ENCODE data around the gene KRIT1. TPM values are rescaled to one million over a fixed set of nuclear protein-coding genes. Genes with fewer than 3 reads are reported as not detected.

The KRIT1 gene
- 24.8 and 27.2 TPM in 2 replicates for total RNA-seq

DNA sequence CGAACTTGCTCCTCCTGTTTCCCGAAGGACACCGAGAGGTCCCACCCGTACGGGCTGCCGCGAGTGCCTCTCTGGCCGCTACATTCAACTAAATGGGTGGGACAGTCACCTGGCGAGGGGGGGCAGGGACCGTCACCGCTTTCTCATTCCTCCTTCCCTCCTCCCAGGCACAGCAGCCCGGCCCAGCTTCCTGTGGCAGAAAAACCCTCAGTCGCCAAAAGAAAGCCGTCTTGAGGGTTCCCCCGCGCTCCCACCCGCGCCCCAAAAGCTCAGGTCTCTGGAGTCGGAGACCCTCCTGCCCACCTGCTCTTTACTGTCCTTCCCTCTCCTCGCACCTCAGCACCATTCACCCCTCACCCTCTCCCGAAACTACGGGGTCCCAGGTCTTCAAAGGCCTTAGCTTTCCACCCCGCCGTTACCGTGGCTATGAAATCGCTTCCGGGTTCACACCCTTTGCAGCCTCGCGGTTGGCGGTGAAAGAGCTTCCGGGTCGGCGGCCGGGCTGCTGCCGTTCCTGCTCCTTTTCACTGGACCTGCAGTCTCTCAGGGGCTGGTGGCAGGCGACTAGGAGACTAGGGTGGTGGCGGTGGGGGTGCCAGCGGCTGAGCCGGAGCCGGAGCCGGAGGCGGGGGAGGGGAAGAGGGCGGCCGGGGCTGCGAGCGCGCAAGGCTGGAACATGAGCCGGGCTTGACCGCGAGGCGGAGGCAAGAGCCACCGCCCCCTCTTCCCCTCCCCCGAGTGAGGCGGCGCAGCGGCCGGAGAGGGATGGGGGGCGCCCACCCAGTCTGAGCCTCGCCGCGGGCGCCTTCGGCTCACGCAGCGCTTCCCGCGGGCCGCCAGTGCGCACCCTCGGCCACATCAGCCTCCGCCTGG lies at the start of gene KRIT1, which contains the start of gene ANKIB1:
TSS of gene KRIT1 (minus strand) at position 428 of the 873 bp plus-strand sequence. CDS start 3,779 bp downstream, outside the sequence.
TSS of gene ANKIB1 (plus strand) at position 488 of the 873 bp plus-strand sequence. CDS start 49,005 bp downstream, outside the sequence.

DNA sequence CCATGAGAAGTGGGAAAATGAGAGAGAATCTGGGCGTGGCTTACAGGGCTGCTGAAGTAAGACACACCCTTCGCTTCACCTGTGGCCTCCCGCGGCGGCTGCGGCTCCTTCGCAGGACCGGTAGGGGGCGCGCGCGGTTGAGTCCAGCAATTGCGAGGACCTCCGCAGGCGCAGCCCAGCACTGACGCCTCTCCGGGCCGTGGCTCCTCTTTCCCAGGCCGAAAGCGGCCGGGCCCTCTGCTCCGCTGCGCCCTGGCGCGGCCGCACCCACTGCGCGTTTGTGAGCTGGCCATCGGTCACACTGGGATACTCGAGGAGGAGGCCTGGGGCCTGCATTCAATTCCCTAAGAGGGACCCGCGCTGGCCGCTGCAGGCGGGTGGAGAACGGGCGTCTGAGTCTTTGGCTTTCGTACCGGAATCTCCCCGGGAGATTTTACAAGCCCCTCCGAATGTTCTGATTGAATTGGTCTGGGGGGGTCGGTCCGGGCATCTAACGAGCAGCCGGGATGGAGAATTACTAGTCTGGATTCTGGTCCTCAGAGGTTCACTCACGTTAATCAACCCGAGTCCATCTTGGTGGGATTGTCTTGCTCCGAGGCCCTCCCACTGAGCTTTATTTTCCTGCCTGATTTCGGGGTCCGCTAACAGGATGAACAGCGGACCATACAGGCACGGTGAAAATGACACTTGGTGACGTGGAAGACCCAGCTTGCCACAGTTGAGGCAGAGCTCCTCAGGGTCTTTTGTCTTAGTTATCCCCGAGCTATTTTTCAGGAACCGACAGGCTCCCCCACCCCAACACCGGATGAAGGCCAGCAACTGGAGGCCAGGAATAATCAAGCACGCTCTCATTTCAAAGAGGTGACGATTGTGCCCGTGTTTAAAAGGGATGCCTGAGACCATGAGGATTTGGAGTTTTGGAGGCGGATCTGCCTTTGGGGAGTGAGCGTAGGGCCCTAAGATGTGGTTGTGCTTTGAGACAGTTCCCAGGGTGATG lies 66.5 kb downstream of the KRIT1 start, which contains the start of gene LRRD1:
TSS of gene LRRD1 (minus strand) at position 215 of the 997 bp plus-strand sequence. CDS start 13,940 bp downstream, outside the sequence.

Other genes starting within 250 kb of the KRIT1 start
- 107 and 109 TPM in 2 replicates for gene CYP51A1, start 111.4 kb downstream of the KRIT1 start, total RNA-seq
- 0.07 TPM in 1 of 2 replicates, not detected in the other for gene LRRD1, start 66.8 kb downstream of the KRIT1 start, total RNA-seq
- 18.7 and 19.2 TPM in 2 replicates for gene ANKIB1, start 60 bp upstream of the KRIT1 start, total RNA-seq
- 11.5 and 12.6 TPM in 2 replicates for gene GATAD1, start 201.6 kb upstream of the KRIT1 start, total RNA-seq
- gene ERVW-1, start 232.0 kb upstream of the KRIT1 start, total RNA-seq: not detected in 2 replicates

Data from mammary microvascular endothelial cell (primary cell).